Limb (tissue), 2 donors: ENCODE results near the gene ZBTB20.

Source experiments
- DNase-seq, 2 donors: peaks; one replicate each; pipeline ENCODE4 v3.0.0-alpha.2; 2016; ENCODE audit errors: extremely low spot score in 2 of 2

Gene ZBTB20

GRCh38 chr3:114449271-114450007 is 697.6 kb downstream of the ZBTB20 start:
- DNase-seq, result no peak

- no peak for DNase-seq
These were observed 699.1 kb downstream of the ZBTB20 start for GRCh38 chr3:114447950-114448479.

- no peak for DNase-seq
These were observed 699.5 kb downstream of the ZBTB20 start for GRCh38 chr3:114447545-114447944.

- no peak for DNase-seq
These were observed 700.5 kb downstream of the ZBTB20 start for GRCh38 chr3:114446600-114446999.

- no peak for DNase-seq
These were observed 701.9 kb downstream of the ZBTB20 start for GRCh38 chr3:114445233-114445632.

- DNase-seq, result no peak
These were observed 702.9 kb downstream of the ZBTB20 start for GRCh38 chr3:114444216-114444615.

DNA sequence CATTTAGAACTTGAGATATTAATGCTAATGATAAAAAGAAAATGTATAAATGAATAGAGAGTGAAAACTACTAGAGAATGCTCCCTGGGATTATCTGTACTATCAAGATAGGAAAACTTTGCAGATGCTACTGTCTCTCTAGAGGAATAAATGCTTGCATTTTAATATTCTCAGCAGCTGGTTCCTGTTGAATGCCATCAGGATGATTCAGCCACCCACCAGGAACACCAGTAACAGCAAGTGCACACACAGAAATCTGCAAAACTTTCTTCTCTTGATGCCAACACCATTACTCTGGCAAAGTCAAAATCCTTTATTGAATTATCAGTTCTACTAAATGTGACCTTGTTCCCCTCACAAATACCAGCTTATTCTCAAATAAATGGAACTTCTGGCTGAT is 704.8 kb downstream of the ZBTB20 start:
- DNase-seq, result no peak

DNA sequence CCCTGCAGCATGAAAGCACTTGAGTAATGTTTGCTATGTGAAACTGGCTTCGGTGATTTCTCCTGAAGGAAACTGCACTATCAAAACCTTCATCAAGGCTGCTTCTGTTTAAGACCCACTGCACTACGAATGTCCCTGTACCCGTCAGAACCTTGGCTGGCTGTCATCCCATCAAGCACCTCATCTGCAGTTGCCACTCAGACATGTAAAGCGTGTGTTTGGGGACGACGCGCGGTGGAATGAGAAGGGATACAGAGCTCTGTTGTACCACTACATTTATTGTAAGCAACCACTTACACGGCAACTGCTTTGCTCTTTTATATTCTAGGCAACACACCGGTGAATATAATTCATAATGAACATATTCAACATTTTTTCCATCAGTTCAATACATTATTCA is 705.7 kb downstream of the ZBTB20 start:
- no peak for DNase-seq

- DNase-seq, result no peak
These were observed 706.4 kb downstream of the ZBTB20 start for GRCh38 chr3:114440700-114441099.

DNA sequence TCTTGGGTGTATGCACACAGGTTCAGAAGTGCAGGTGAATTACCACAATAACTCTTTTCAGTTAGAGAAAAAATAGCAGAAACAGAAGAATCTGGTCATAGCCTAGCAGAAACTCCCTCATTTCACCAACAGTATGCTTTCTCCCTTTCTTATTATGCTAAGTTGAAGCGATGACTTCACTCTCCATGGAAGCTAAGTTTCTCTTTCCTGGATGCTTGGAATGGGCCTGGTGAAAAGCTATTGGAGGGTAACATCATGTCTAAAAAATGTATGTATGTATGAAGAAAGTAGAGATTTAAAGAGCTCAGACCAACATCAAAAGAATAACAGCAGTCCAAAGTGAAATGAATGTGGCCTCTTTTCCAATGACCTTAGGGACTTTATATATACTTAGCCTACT is 707.8 kb downstream of the ZBTB20 start:
- DNase-seq, result no peak

DNA sequence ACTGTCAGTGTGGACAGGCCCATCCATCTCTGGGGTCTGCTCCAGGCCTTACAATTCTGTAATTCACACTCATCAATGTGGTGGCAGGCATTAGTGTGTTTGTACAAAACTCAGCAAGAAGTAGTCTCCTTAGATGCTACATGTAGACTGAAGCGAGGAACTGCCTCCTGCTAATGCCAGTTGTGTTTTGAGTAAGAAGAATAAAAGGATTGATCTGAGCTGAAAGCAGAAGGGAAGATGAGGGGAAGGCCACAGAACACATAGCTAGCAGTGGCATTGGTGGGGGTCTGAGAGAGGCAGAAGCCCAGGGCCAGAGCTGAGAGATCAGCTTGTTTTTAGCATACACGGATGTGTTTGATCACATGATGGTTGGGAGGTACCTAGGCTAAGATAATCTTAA is 709.2 kb downstream of the ZBTB20 start:
- DNase-seq, result no peak

GRCh38 chr3:114436182-114436581 is 710.9 kb downstream of the ZBTB20 start:
- no peak for DNase-seq

- DNase-seq, result no peak
These were observed 711.5 kb downstream of the ZBTB20 start for GRCh38 chr3:114435386-114436115.

DNA sequence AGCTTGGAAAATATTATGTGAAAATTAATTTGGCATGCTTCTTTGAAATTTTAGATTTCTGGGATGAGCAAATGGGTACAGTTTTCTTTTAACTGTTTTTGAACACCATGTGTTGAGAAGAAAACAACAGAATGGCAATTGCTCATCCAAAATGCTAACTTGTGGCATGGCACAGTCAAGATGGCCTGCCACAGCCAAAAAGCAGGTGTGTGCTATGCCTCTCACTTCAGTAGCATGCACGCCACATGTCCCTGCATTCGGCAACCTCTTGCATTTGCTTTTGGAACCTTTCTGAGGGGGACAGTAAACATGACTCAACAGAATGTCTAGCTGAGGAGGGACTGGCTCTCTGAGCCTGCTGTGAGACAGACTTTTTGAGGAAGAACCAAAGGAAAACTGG is 714.8 kb downstream of the ZBTB20 start:
- no peak for DNase-seq

DNA sequence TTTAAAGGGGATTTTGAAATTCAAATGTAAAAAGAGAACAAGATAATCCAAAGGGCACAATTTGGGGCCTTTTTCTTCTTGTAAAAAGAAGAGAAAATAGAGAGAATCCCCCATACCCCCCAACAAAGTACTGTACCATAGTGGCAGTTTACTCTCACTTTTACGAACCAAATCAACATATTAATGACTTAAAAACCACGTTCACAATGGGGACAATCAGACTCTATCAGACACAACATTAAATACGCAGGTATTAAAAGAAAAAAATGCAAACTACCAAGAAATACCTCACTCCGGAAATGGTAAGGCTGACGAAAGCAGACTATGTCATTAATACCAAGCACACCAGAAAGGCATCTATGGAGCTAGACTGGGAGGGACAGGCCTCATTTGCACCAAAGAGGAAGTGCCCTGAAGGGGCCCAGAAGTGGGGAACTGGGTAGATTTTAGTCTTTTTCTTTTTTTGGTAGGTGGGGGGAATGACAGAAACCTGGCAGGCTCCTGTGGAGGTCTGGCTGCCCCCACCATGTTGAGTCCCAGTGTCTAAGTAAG is 719.0 kb downstream of the ZBTB20 start:
- DNase-seq, result no peak

DNA sequence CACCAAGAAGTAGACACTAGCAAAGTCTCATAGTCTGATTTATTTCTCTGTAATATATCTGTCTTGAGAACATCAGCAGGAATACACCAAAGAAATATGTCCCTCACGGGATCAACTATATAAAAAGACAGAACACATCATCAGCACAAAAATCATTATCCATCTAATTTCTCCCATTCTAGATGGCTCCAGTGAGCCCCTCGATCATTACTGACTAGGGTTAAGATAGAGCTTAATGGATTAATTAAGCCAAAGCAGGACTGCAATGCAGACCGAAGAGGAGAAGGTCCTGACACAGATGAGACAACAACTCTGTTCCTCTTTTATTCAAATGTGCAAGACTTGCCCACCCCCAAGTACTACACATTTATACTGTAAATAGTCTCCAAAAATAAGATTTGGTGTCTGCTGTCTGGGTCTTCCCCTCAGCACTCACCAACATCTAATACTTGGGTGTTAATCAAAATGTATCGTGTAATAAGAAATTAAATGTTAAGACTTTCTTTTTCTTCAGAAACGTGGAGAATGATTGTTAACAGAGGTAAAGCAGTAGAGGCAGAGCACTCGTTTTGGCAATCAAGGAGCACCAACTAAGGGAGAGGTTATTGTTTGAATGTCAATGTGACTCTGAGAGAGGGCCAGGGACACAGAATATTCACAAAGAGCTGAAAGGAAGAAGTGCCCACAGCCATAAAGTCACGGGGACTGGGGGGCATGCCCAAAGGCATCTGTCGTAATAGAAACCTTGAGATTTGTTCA is 719.6 kb downstream of the ZBTB20 start:
- no peak for DNase-seq

GRCh38 chr3:114424337-114424736 is 722.8 kb downstream of the ZBTB20 start:
- no peak for DNase-seq

DNA sequence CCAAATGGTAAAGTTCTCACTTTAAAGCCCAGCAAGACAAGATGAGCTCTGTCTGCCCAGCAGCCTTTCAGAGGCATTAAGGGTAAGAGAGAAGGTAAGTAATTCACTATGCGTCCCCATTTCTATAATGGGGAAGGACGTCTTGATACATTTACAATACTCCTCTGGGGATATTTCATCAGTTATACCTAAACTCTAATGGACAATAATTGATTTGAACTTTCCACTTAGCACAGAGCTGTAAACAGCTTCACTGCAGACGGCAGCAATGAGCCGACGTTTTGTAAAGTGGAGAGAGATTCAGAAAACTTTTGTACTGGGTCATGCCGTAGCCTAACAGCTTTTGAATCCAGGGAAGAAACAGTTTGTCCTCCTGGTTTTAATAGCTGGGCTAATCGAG is 725.9 kb downstream of the ZBTB20 start:
- no peak for DNase-seq

DNA sequence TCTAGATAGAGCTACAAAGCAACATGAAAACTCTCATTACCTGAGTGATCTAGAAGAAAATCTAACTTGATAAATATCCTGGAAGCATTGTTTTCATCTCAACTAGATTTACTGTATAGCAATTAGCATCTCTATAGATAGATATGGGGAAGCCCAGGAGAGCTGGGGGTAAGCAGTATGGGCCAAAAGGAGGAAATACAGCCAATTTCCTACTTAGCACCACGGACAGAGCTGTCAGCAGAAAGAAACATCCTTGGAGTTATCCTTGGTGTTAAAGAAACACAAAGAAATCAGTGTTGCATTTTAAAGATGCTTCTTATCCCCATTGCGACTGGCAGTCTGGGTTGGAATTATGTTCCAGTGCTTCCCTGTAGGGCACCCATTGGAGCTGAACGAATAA is 727.0 kb downstream of the ZBTB20 start:
- DNase-seq, result no peak

- DNase-seq, result peak in 1 of 2 donors; percentile 82
These were observed 728.2 kb downstream of the ZBTB20 start for GRCh38 chr3:114418724-114419543.

- no peak for DNase-seq
These were observed 729.0 kb downstream of the ZBTB20 start for GRCh38 chr3:114418107-114418506.
